Liver (tissue), 9 donors: Measurements from ENCODE around the gene ERC1. TPM values are rescaled to one million over a fixed set of nuclear protein-coding genes. Genes with fewer than 3 reads are reported as not detected.

Source experiments
- DNase-seq: peaks from one replicate; pipeline ENCODE4 v3.0.0-alpha.2; 2017; ENCODE audit warnings: low spot score
- H3K27ac ChIP-seq, 2 donors: one replicate each; pipeline ENCODE4 v1.7.0; 2013; ENCODE audit warnings: inconsistent platforms in 2 of 2, low read length in 2 of 2, control low read depth in 1 of 2, low read depth in 1 of 2, mild to moderate bottlenecking in 1 of 2
- H3K27me3 ChIP-seq, 4 donors: one replicate each; pipeline versions ENCODE4 v1.6.1 to v1.7.0; 2013; ENCODE audit warnings: low read length in 3 of 4, inconsistent platforms in 1 of 4, mild to moderate bottlenecking in 1 of 4, moderate library complexity in 1 of 4; ENCODE audit not compliant: control insufficient read depth in 4 of 4, insufficient read depth in 4 of 4
- H3K36me3 ChIP-seq, 4 donors: one replicate each; pipeline versions ENCODE4 v1.6.1 to v1.7.0; 2013; ENCODE audit warnings: low read length in 3 of 4, mild to moderate bottlenecking in 3 of 4, low read depth in 1 of 4, moderate library complexity in 1 of 4; ENCODE audit not compliant: control insufficient read depth in 4 of 4, insufficient read depth in 3 of 4
- H3K4me1 ChIP-seq, 4 donors: one replicate each; pipeline versions ENCODE4 v1.6.1 to v1.7.0; 2013; ENCODE audit warnings: low read length in 3 of 4, mild to moderate bottlenecking in 3 of 4, moderate library complexity in 1 of 4; ENCODE audit not compliant: control insufficient read depth in 4 of 4, insufficient read depth in 4 of 4
- H3K4me3 ChIP-seq, 3 donors: one replicate each; pipeline versions ENCODE4 v1.6.1 to v1.7.0; 2013; ENCODE audit warnings: low read length in 3 of 3, control low read depth in 1 of 3, low read depth in 1 of 3, mild to moderate bottlenecking in 1 of 3
- H3K9ac ChIP-seq, 2 donors: one replicate each; pipeline ENCODE4 v1.7.0; 2013; ENCODE audit warnings: low read length in 2 of 2, mild to moderate bottlenecking in 2 of 2, moderate library complexity in 2 of 2, control low read depth in 1 of 2, low read depth in 1 of 2
- H3K9me3 ChIP-seq, 4 donors: one replicate each; pipeline versions ENCODE4 v1.6.1 to v1.7.0; 2013; ENCODE audit warnings: low read length in 3 of 4; ENCODE audit not compliant: control insufficient read depth in 4 of 4
- EGR1 ChIP-seq, 2 donors: IDR thresholded peaks; 2 replicates each; pipeline ENCODE4 v1.6.1; 2016 to 2018; ENCODE audit warnings: antibody characterized with exemption in 2 of 2, low read depth in 2 of 2
- FOXA1 ChIP-seq: IDR thresholded peaks from 2 replicates; pipeline ENCODE4 v1.6.1; 2016; ENCODE audit warnings: antibody characterized with exemption
- FOXA2 ChIP-seq: IDR thresholded peaks from 2 replicates; pipeline ENCODE4 v1.6.1; 2016; ENCODE audit warnings: antibody characterized with exemption
- GABPA ChIP-seq, 2 donors: IDR thresholded peaks in 1 of 2; conservative IDR thresholded peaks in 1 of 2; 2 replicates each; pipeline ENCODE4 v1.6.1; 2016; ENCODE audit warnings: antibody characterized with exemption in 2 of 2, mild to moderate bottlenecking in 1 of 2, moderate library complexity in 1 of 2
- HNF4A ChIP-seq, 2 donors: conservative IDR thresholded peaks; 2 replicates each; pipeline ENCODE4 v1.6.1; 2016; ENCODE audit warnings: antibody characterized with exemption in 2 of 2, mild to moderate bottlenecking in 2 of 2
- HNF4G ChIP-seq: IDR thresholded peaks from 2 replicates; pipeline ENCODE4 v1.6.1; 2016; ENCODE audit warnings: antibody characterized with exemption
- NR2F2 ChIP-seq: IDR thresholded peaks from 2 replicates; pipeline ENCODE4 v1.6.1; 2016; ENCODE audit warnings: antibody characterized with exemption
- RAD21 ChIP-seq, 2 donors: IDR thresholded peaks; 2 replicates each; pipeline ENCODE4 v1.6.1; 2016; ENCODE audit warnings: antibody characterized with exemption in 2 of 2, mild to moderate bottlenecking in 2 of 2
- RXRA ChIP-seq, 2 donors: IDR thresholded peaks; 2 replicates each; pipeline ENCODE4 v1.6.1; 2017 to 2018; ENCODE audit warnings: antibody characterized with exemption in 2 of 2, mild to moderate bottlenecking in 1 of 2
- SP1 ChIP-seq: IDR thresholded peaks from 2 replicates; pipeline ENCODE4 v1.6.1; 2018; ENCODE audit warnings: antibody characterized with exemption, mild to moderate bottlenecking
- TAF1 ChIP-seq: conservative IDR thresholded peaks from 2 replicates; pipeline ENCODE4 v1.6.1; 2016; ENCODE audit warnings: antibody characterized with exemption, mild to moderate bottlenecking
- YY1 ChIP-seq: IDR thresholded peaks from 2 replicates; pipeline ENCODE4 v1.6.1; 2016; ENCODE audit warnings: antibody characterized with exemption, mild to moderate bottlenecking
- WGBS: extraction: QIAGEN DNeasy Blood & Tissue Kit; methylation state at CpG from one replicate; pipeline ENCODE4 v1.1.7; 2013; 5-methylcytosine and 5-hydroxymethylcytosine counted together
- polyA plus RNA-seq, 2 donors: library from polyadenylated mRNA; stranded (reverse) in 1 of 2; unstranded in 1 of 2; fragments of 200-250 nt in 1 of 2; fragments of >200 nt in 1 of 2; fragmentation: Nextera tagmentation in 1 of 2; extraction: Ambion mirVana in 1 of 2; gene quantifications; one replicate each; pipeline versions ENCODE4 v1.2.1 to v1.2.3, GENCODE V29; 2013 to 2015
- total RNA-seq, 2 donors: library from RNA; depleted of rRNA; stranded (reverse); fragments of >200 nt; gene quantifications; one replicate each; pipeline ENCODE4 v1.2.3, GENCODE V29; 2014
- TF ChIP-seq, protein P1 (sequence below): IDR thresholded peaks from 2 replicates; pipeline ENCODE4 v1.6.1; 2016; ENCODE audit warnings: antibody characterized with exemption
- TF ChIP-seq, protein P2 (sequence below): fragments of 150-350 bp; IDR thresholded peaks from 2 replicates; pipeline ENCODE4 v1.5.1; 2017; ENCODE audit warnings: improper control_type of control experiment, low read depth, low read length; ENCODE audit not compliant: missing input control
- TF ChIP-seq, protein P3 (sequence below): IDR thresholded peaks from 2 replicates; pipeline ENCODE4 v1.6.1; 2016; ENCODE audit warnings: antibody characterized with exemption
- TF ChIP-seq, protein P4 (sequence below): IDR thresholded peaks from 2 replicates; pipeline ENCODE4 v1.6.1; 2016; ENCODE audit warnings: antibody characterized with exemption
- TF ChIP-seq, protein P5 (sequence below): IDR thresholded peaks from 2 replicates; pipeline ENCODE4 v1.6.1; 2016; ENCODE audit warnings: antibody characterized with exemption, mild to moderate bottlenecking
- donor health status: healthy.
- donor health status: healthy.
- donor health status: healthy.
- donor health status: healthy.
- donor health status: healthy.

Gene ERC1
- total and polyA plus RNA-seq, 4 donors = 6.2 to 50.2 (median 10.3) TPM

DNA sequence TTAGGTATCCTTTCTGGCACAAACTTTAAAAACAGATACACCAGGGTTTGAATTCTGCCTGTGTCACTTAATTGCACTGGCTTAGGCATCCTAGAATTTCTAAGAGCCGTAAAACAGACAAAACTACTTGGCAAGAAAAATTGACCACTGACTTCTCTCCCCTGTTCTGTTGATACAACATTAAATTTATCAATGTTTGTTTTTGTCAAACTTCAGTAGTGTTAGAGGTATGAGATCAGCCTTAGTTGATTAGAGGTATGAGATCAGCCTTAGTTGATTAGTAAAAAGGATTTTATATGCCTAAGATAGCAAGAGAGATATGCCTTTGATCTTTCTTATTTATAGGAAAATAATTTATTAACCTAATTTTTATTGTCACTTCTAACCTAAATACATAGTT lies 320.1 kb downstream of the ERC1 start:
- Histone ChIP-seq H3K36me3 (peaks cover 0 to 3% (median under 1%) of the 10 kb centered on the region in 4 donors), H3K9ac (no peak overlapping the region), H3K4me3 (no peak overlapping the region), H3K9me3 (no peaks in the 10 kb centered on the region), H3K27ac (no peak overlapping the region), H3K4me1 (no peaks in the 10 kb centered on the region), H3K27me3 (no peaks in the 10 kb centered on the region)
- TF ChIP-seq RAD21 (IDR thresholded peaks at IDR 0.05) (no peak), FOXA2 (no peak), TAF1 (no peak), HNF4A (conservative IDR thresholded peaks at IDR 0.05) (no peak), FOXA1 (no peak), EGR1 (IDR thresholded peaks at IDR 0.05; ENCODE audit: low read depth in 2 of 2) (no peak), HNF4G (no peak), GABPA (IDR thresholded peaks at IDR 0.05 in 1 of 2, conservative IDR thresholded peaks at IDR 0.05 in 1 of 2) (no peak), NR2F2 (no peak), YY1 (no peak), RXRA (IDR thresholded peaks at IDR 0.05) (no peak)
- TF ChIP-seq, protein P1, sequence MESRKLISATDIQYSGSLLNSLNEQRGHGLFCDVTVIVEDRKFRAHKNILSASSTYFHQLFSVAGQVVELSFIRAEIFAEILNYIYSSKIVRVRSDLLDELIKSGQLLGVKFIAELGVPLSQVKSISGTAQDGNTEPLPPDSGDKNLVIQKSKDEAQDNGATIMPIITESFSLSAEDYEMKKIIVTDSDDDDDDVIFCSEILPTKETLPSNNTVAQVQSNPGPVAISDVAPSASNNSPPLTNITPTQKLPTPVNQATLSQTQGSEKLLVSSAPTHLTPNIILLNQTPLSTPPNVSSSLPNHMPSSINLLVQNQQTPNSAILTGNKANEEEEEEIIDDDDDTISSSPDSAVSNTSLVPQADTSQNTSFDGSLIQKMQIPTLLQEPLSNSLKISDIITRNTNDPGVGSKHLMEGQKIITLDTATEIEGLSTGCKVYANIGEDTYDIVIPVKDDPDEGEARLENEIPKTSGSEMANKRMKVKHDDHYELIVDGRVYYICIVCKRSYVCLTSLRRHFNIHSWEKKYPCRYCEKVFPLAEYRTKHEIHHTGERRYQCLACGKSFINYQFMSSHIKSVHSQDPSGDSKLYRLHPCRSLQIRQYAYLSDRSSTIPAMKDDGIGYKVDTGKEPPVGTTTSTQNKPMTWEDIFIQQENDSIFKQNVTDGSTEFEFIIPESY = no peak
- TF ChIP-seq, protein P2, sequence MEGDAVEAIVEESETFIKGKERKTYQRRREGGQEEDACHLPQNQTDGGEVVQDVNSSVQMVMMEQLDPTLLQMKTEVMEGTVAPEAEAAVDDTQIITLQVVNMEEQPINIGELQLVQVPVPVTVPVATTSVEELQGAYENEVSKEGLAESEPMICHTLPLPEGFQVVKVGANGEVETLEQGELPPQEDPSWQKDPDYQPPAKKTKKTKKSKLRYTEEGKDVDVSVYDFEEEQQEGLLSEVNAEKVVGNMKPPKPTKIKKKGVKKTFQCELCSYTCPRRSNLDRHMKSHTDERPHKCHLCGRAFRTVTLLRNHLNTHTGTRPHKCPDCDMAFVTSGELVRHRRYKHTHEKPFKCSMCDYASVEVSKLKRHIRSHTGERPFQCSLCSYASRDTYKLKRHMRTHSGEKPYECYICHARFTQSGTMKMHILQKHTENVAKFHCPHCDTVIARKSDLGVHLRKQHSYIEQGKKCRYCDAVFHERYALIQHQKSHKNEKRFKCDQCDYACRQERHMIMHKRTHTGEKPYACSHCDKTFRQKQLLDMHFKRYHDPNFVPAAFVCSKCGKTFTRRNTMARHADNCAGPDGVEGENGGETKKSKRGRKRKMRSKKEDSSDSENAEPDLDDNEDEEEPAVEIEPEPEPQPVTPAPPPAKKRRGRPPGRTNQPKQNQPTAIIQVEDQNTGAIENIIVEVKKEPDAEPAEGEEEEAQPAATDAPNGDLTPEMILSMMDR = no peak
- TF ChIP-seq, protein P3, sequence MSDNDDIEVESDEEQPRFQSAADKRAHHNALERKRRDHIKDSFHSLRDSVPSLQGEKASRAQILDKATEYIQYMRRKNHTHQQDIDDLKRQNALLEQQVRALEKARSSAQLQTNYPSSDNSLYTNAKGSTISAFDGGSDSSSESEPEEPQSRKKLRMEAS = no peak
- TF ChIP-seq, protein P4, sequence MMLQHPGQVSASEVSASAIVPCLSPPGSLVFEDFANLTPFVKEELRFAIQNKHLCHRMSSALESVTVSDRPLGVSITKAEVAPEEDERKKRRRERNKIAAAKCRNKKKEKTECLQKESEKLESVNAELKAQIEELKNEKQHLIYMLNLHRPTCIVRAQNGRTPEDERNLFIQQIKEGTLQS = no peak
- TF ChIP-seq, protein P5, sequence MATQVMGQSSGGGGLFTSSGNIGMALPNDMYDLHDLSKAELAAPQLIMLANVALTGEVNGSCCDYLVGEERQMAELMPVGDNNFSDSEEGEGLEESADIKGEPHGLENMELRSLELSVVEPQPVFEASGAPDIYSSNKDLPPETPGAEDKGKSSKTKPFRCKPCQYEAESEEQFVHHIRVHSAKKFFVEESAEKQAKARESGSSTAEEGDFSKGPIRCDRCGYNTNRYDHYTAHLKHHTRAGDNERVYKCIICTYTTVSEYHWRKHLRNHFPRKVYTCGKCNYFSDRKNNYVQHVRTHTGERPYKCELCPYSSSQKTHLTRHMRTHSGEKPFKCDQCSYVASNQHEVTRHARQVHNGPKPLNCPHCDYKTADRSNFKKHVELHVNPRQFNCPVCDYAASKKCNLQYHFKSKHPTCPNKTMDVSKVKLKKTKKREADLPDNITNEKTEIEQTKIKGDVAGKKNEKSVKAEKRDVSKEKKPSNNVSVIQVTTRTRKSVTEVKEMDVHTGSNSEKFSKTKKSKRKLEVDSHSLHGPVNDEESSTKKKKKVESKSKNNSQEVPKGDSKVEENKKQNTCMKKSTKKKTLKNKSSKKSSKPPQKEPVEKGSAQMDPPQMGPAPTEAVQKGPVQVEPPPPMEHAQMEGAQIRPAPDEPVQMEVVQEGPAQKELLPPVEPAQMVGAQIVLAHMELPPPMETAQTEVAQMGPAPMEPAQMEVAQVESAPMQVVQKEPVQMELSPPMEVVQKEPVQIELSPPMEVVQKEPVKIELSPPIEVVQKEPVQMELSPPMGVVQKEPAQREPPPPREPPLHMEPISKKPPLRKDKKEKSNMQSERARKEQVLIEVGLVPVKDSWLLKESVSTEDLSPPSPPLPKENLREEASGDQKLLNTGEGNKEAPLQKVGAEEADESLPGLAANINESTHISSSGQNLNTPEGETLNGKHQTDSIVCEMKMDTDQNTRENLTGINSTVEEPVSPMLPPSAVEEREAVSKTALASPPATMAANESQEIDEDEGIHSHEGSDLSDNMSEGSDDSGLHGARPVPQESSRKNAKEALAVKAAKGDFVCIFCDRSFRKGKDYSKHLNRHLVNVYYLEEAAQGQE = no peak
- WGBS = 55% methylated on average over 1 of the region's 1 CpG
- DNase-seq = no peak

DNA sequence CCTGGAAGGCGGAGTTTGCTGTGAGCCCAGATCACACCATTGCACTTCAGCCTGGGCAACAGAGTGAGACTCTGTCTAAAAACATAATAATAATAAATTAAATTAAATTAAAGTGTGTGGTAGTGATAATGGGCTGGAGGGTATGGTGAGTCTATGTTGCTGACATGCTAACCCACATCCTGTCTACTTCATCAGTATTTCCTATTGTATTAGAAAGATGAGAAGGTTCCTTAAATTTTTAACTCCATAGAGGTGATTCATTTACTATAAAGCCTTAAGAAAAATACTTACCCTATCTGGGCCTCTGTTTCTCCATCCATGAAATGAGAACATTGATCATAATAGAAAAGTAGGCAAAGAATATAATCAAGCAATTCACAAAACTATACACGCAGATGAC lies 322.9 kb downstream of the ERC1 start:
- H3K4me1 ChIP-seq = peaks cover 0 to 9% (median 5%) of the 10 kb centered on the region in 4 donors
- no peak overlapping the region for H3K4me3 ChIP-seq
- TF ChIP-seq YY1 = no peak
- TF ChIP-seq, protein P5 = no peak
- TF ChIP-seq EGR1 (IDR thresholded peaks at IDR 0.05; ENCODE audit: low read depth in 2 of 2) = no peak
- TF ChIP-seq, protein P1 = no peak
- TF ChIP-seq, protein P4 = no peak
- TF ChIP-seq, protein P3 = no peak
- TF ChIP-seq NR2F2 = no peak
- TF ChIP-seq SP1 = no peak
- no peak for TF ChIP-seq FOXA2
- DNase-seq = no peak
- H3K36me3 ChIP-seq = peaks cover 0 to 3% (median under 1%) of the 10 kb centered on the region in 4 donors
- no peaks in the 10 kb centered on the region for H3K27me3 ChIP-seq
- H3K9ac ChIP-seq = no peak overlapping the region
- no peak overlapping the region for H3K27ac ChIP-seq
- no peaks in the 10 kb centered on the region for H3K9me3 ChIP-seq
- 98% methylated on average over 2 of the region's 2 CpGs for WGBS
